ENCODE results near the gene NOVA2.

The NOVA2 gene

DNA sequence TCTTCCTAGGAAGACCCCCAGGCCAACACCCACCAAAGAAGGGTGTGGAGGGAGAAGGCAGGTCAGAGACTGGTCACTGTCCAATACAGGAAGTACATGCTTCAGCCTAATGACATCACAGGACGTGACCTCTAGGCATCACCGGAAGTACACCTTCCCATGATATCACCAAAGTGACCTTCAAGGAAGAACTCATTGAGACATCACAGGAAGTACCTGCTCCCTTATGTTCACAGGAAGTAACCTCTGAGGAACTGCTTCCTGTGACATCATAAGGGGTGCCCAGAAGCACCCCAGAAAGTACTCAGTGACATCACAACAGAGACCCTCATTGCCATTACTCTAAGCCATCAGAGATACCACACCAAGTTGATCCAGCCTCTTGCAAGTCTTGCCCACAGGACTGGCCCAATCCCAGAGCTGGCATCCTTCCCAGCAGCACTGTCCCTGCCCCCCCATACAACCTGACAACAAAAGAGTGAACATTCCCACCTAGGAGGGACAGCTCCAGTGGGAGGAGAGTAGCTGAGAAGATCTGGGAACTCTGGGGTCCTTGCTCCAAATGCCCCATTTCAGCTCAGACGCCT lies 34.8 kb downstream of the NOVA2 start:
- TF ChIP-seq, protein P1, sequence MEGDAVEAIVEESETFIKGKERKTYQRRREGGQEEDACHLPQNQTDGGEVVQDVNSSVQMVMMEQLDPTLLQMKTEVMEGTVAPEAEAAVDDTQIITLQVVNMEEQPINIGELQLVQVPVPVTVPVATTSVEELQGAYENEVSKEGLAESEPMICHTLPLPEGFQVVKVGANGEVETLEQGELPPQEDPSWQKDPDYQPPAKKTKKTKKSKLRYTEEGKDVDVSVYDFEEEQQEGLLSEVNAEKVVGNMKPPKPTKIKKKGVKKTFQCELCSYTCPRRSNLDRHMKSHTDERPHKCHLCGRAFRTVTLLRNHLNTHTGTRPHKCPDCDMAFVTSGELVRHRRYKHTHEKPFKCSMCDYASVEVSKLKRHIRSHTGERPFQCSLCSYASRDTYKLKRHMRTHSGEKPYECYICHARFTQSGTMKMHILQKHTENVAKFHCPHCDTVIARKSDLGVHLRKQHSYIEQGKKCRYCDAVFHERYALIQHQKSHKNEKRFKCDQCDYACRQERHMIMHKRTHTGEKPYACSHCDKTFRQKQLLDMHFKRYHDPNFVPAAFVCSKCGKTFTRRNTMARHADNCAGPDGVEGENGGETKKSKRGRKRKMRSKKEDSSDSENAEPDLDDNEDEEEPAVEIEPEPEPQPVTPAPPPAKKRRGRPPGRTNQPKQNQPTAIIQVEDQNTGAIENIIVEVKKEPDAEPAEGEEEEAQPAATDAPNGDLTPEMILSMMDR (IDR thresholded peaks at IDR 0.05) = no peak
- H3K4me3 ChIP-seq = no peak overlapping the region
- H3K27ac ChIP-seq = no peak overlapping the region
- no peak for DNase-seq (ENCODE audit: low spot score)

DNA sequence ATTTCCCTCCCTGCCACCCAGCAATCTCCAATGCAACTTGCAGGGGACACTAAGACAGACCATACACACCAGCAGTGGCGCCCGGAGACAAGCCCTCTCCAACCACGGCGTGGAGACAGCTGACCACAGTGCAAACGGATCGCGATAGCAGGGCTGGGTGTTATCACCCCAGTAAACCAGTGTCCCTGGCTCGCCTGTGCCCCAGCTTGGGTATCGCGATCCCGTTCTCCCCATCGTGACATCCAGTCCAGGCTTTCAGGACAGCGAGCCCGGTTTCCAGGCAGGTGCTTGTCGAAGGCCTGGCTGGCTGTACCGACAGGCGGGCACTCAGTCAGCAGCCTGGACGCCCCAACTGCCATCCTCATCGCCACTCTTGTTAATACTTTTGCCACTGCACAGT lies 38.4 kb downstream of the NOVA2 start:
- H3K4me3 ChIP-seq = no peak overlapping the region
- no peak overlapping the region for H3K27ac ChIP-seq
- DNase-seq (ENCODE audit: low spot score) = no peak
- TF ChIP-seq, protein P1 (IDR thresholded peaks at IDR 0.05) = no peak

DNA sequence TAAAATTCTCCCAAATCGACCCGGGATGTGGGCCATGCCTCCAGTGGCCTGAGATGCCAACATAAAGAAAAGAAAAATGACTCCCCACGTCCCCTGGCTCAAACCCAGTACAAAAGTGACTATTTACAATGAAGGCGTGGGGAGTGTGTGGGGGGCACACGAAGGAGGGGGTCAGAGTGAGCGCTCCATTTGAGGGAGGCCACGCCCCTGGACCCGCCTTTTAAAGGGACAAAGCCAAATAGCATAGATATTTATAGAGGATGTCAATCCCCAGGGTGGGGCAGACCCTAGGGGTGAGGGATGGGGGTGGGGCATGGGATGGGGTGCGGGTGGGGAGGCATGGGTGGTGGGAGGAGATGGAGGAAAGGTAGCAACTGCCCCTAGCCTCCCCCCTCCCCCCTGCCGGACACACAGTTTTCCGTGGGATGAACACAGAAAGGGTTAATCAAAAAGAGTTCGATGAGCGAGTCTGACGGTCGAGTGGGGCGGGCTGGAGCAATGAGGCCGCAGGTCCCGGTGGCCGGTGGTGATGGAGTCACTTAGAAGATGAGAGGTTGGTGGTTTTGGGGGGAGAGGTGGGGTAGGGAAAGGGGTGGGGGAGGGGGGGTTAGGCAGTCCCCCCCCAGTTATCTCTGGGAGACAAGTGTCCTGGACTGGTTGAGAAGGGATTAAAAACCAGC lies 39.0 kb downstream of the NOVA2 start:
- no peak overlapping the region for H3K27ac ChIP-seq
- DNase-seq (ENCODE audit: low spot score) = no peak

DNA sequence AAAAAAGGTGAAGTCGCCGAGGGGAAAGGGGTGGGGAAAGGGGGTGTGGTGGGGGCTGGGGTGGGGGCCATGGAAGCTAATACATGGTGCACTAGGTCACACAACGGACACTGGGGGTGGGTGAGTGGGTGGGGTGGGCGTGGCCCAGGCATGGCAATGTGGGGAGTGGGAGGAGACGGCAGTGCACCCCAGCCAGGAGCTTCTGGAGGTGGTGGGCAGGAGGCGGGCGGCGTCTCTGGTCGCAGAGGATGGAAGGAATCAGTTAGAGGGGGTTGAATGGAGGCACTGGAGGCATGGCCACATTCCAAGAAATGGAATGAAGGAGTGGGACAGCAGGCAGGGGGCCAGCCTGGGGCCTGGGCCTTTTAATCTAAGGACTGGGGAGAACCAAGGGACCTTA lies 39.9 kb downstream of the NOVA2 start:
- TF ChIP-seq, protein P1 (IDR thresholded peaks at IDR 0.05) = no peak

More for the DNA sequence above, 39.0 kb downstream of the NOVA2 start:
- TF ChIP-seq, protein P1 (IDR thresholded peaks at IDR 0.05) = no peak
- H3K4me3 ChIP-seq = no peak overlapping the region

DNA sequence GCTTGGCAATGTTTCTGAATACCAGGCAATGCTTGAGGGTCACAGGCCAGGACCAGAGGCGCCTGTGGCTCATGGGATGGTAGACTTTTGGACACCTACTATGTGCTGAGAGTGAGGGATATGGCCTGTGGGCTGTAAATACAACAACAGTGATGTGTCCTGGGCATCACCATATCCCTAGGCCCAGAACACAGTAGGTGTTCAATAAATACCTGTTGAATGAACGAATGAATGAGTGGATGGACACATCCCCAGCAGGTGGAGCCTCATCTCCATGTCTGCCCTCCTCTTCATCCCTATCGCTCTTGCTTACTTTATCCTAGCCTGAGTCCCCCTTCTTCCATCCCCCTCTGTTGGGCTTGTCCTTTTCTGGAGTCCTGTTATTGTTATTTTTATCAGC lies 42.6 kb downstream of the NOVA2 start:
- Histone ChIP-seq H3K27ac (no peak overlapping the region), H3K4me3 (no peak overlapping the region)
- TF ChIP-seq, protein P1 (IDR thresholded peaks at IDR 0.05) = no peak
- DNase-seq (ENCODE audit: low spot score) = no peak

More for the DNA sequence above, 39.9 kb downstream of the NOVA2 start:
- DNase-seq (ENCODE audit: low spot score) = no peak
- Histone ChIP-seq H3K4me3 (no peak overlapping the region), H3K27ac (no peak overlapping the region)

DNA sequence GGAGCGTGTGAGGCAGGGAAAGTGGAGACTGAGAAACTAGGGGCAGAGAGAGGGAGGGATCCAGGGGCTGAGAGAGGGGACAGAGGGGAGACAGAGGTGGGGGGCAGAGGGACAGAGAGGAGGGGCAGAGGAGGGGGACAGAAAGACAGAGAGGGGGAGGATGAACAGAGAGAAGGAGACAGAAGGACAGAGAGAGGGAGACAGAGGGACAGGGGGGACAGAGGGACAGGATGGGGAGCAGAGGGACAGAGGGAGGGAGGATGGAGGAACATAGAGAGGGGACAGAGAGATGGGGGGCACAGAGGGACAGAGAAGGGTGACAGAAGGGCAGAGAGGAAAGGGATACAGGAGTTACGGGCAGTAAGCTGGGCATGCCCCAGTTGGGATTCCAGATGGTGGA lies 44.4 kb downstream of the NOVA2 start:
- TF ChIP-seq, protein P1 (IDR thresholded peaks at IDR 0.05) = no peak
- Histone ChIP-seq H3K4me3 (no peak overlapping the region), H3K27ac (no peak overlapping the region)
- no peak for DNase-seq (ENCODE audit: low spot score)
